HUES48 (cell line): ENCODE results near the gene ENG.
"Not testable (repeated sequence)": the region's sequence is repeated elsewhere in the genome, so short reads cannot be mapped to it uniquely, and the experiment has no call there.

ENCODE experiments used
- H3K27ac ChIP-seq: one replicate; pipeline ENCODE4 v1.7.0; 2013; ENCODE audit warnings: low read depth, low read length, inconsistent platforms
- H3K27me3 ChIP-seq: 2 replicates; pipeline ENCODE4 v1.6.1; 2013; ENCODE audit warnings: mild to moderate bottlenecking, low read length; ENCODE audit not compliant: control insufficient read depth, insufficient read depth
- H3K36me3 ChIP-seq: 2 replicates; pipeline ENCODE4 v1.6.1; 2013; ENCODE audit warnings: low read length; ENCODE audit not compliant: control insufficient read depth, insufficient read depth
- H3K4me1 ChIP-seq: 2 replicates; pipeline ENCODE4 v1.6.1; 2013; ENCODE audit warnings: mild to moderate bottlenecking, low read length; ENCODE audit not compliant: control insufficient read depth, insufficient read depth
- H3K4me3 ChIP-seq: 2 replicates; pipeline ENCODE4 v1.5.1; 2013; ENCODE audit warnings: mild to moderate bottlenecking, low read depth, low read length
- H3K9ac ChIP-seq: 2 replicates; pipeline ENCODE4 v1.6.1; 2013; ENCODE audit warnings: mild to moderate bottlenecking, low read depth, low read length, moderate library complexity
- H3K9me3 ChIP-seq: 2 replicates; pipeline ENCODE4 v1.6.1; 2013; ENCODE audit warnings: low read length; ENCODE audit not compliant: control insufficient read depth, insufficient read depth

ENG gene

GRCh38 chr9:127890053-127890452 lies 35.6 kb upstream of the ENG start:
- Histone ChIP-seq H3K9me3 (no peaks in the 10 kb centered on the region), H3K4me1 (no peaks in the 10 kb centered on the region), H3K27me3 (no peaks in the 10 kb centered on the region), H3K27ac (no peak overlapping the region), H3K9ac (no peak overlapping the region), H3K4me3 (no peak overlapping the region), H3K36me3 (peaks cover 58% of the 10 kb centered on the region)

- Histone ChIP-seq H3K9ac (no peak overlapping the region), H3K27ac (no peak overlapping the region), H3K27me3 (no peaks in the 10 kb centered on the region), H3K9me3 (no peaks in the 10 kb centered on the region), H3K4me1 (no peaks in the 10 kb centered on the region), H3K4me3 (no peak overlapping the region), H3K36me3 (peaks cover 39% of the 10 kb centered on the region)
Observed at GRCh38 chr9:127887792-127888191, 33.3 kb upstream of the ENG start.

- Histone ChIP-seq H3K27ac (no peak overlapping the region), H3K36me3 (peaks cover 31% of the 10 kb centered on the region), H3K27me3 (no peaks in the 10 kb centered on the region), H3K4me1 (no peaks in the 10 kb centered on the region; the same call in 1 of the 2 replicates), H3K9me3 (no peaks in the 10 kb centered on the region), H3K9ac (no peak overlapping the region), H3K4me3 (no peak overlapping the region)
Observed at GRCh38 chr9:127886401-127886972, 32.0 kb upstream of the ENG start.

- Histone ChIP-seq H3K9me3 (no peaks in the 10 kb centered on the region), H3K9ac (no peak overlapping the region), H3K4me3 (no peak overlapping the region), H3K27me3 (no peaks in the 10 kb centered on the region), H3K27ac (no peak overlapping the region), H3K36me3 (peaks cover 27% of the 10 kb centered on the region), H3K4me1 (no peaks in the 10 kb centered on the region; the same call in 1 of the 2 replicates)
Observed at GRCh38 chr9:127885508-127886281, 31.2 kb upstream of the ENG start.

- Histone ChIP-seq H3K36me3 (peaks cover 20% of the 10 kb centered on the region), H3K27me3 (no peaks in the 10 kb centered on the region), H3K9me3 (no peaks in the 10 kb centered on the region), H3K4me1 (no peaks in the 10 kb centered on the region; the same call in 1 of the 2 replicates), H3K9ac (no peak overlapping the region), H3K4me3 (no peak overlapping the region), H3K27ac (no peak overlapping the region)
Observed at GRCh38 chr9:127884976-127885490, 30.6 kb upstream of the ENG start.

GRCh38 chr9:127884427-127884911 lies 30.0 kb upstream of the ENG start:
- H3K4me1 ChIP-seq: no peaks in the 10 kb centered on the region; the same call in 1 of the 2 replicates
- no peak overlapping the region for H3K27ac ChIP-seq
- H3K27me3 ChIP-seq: no peaks in the 10 kb centered on the region
- no peak overlapping the region for H3K9ac ChIP-seq
- peaks cover 16% of the 10 kb centered on the region for H3K36me3 ChIP-seq
- no peaks in the 10 kb centered on the region for H3K9me3 ChIP-seq
- no peak overlapping the region for H3K4me3 ChIP-seq

- Histone ChIP-seq H3K36me3 (peaks cover 16% of the 10 kb centered on the region), H3K27me3 (no peaks in the 10 kb centered on the region), H3K4me3 (no peak overlapping the region), H3K9me3 (no peaks in the 10 kb centered on the region), H3K9ac (no peak overlapping the region), H3K4me1 (no peaks in the 10 kb centered on the region; the same call in 1 of the 2 replicates), H3K27ac (no peak overlapping the region)
Observed at GRCh38 chr9:127883959-127884358, 29.5 kb upstream of the ENG start.

- not testable (repeated sequence) for H3K9ac ChIP-seq, H3K27me3 ChIP-seq, H3K4me1 ChIP-seq, H3K36me3 ChIP-seq, H3K9me3 ChIP-seq, H3K27ac ChIP-seq, H3K4me3 ChIP-seq
Observed at GRCh38 chr9:127881715-127882114, 27.3 kb upstream of the ENG start.

- H3K4me3 ChIP-seq: no peak overlapping the region
- H3K27ac ChIP-seq: no peak overlapping the region
- no peak overlapping the region for H3K9ac ChIP-seq
- H3K9me3 ChIP-seq: no peaks in the 10 kb centered on the region
- peaks cover 3% of the 10 kb centered on the region; the same call in 1 of the 2 replicates for H3K4me1 ChIP-seq
- 0 out of 2 replicates have a peak, but pooled peaks cover 4% of the 10 kb centered on the region for H3K36me3 ChIP-seq
- peaks cover 5% of the 10 kb centered on the region for H3K27me3 ChIP-seq
Observed at GRCh38 chr9:127880143-127880542, 25.7 kb upstream of the ENG start.

- no peak overlapping the region for H3K27ac ChIP-seq
- no peak overlapping the region for H3K4me3 ChIP-seq
- no peaks in the 10 kb centered on the region for H3K9me3 ChIP-seq
- peaks cover 3% of the 10 kb centered on the region; the same call in 1 of the 2 replicates for H3K4me1 ChIP-seq
- no peak overlapping the region for H3K9ac ChIP-seq
- peaks cover 5% of the 10 kb centered on the region for H3K27me3 ChIP-seq
- H3K36me3 ChIP-seq: no peaks in the 10 kb centered on the region
Observed at GRCh38 chr9:127878652-127879390, 24.4 kb upstream of the ENG start.
